Measurements from ENCODE around the gene SEPTIN7.

Gene SEPTIN7

GRCh38 chr7:35771776-35772175 is 29.1 kb upstream of the SEPTIN7 start:
- Histone ChIP-seq H2BK120ac (ENCODE audit: low read depth, low read length) (no peak overlapping the region), H3K23ac (ENCODE audit: low read length in 2 of 2) (no peak overlapping the region), H3K27me3 (ENCODE audit: control insufficient read depth in 1 of 2, insufficient read depth in 1 of 2, low read length in 2 of 2) (no peaks in the 10 kb centered on the region), H3K9ac (ENCODE audit: low read length) (no peak overlapping the region), H3K14ac (ENCODE audit: low read length in 2 of 2) (no peak overlapping the region), H3K4me1 (ENCODE audit: control insufficient read depth, insufficient read depth, low read depth, low read length) (no peaks in the 10 kb centered on the region), H3K79me1 (replicated peaks; ENCODE audit: low read length, poor library complexity, severe bottlenecking) (no peaks in the 10 kb centered on the region), H3K27ac (ENCODE audit: low read length, poor library complexity, severe bottlenecking) (no peak overlapping the region), H3K36me3 (ENCODE audit: control insufficient read depth in 1 of 2, insufficient read depth in 2 of 2, low read depth in 1 of 2, low read length in 2 of 2) (no peaks in the 10 kb centered on the region), H2AK5ac (ENCODE audit: low read length, severe bottlenecking) (no peak overlapping the region), H4K8ac (ENCODE audit: low read length) (no peak overlapping the region), H2BK5ac (ENCODE audit: low read depth, low read length, poor library complexity, severe bottlenecking) (no peak overlapping the region), H3K4me3 (ENCODE audit: insufficient read depth in 1 of 2, low read depth in 1 of 2, low read length in 2 of 2) (no peak overlapping the region), H3K4me2 (ENCODE audit: low read length, poor library complexity, severe bottlenecking) (no peak overlapping the region), H3K9me3 (ENCODE audit: control insufficient read depth, low read length) (no peaks in the 10 kb centered on the region), H2AFZ (ENCODE audit: low read depth, low read length) (no peak overlapping the region), H2BK15ac (ENCODE audit: low read depth, poor library complexity, severe bottlenecking) (no peak overlapping the region), H2BK12ac (ENCODE audit: low read length in 2 of 2) (no peak overlapping the region), H3K4ac (ENCODE audit: low read depth in 1 of 2, low read length in 2 of 2) (no peak overlapping the region), H4K91ac (ENCODE audit: low read length) (no peak overlapping the region), H3K18ac (ENCODE audit: low read depth in 1 of 2, low read length in 2 of 2) (no peak overlapping the region)
- DNase-seq = no peak

- Histone ChIP-seq H3K23ac (ENCODE audit: low read length in 2 of 2) (no peak overlapping the region), H3K4ac (ENCODE audit: low read depth in 1 of 2, low read length in 2 of 2) (no peak overlapping the region), H3K18ac (ENCODE audit: low read depth in 1 of 2, low read length in 2 of 2) (no peak overlapping the region), H3K14ac (ENCODE audit: low read length in 2 of 2) (no peak overlapping the region), H4K91ac (ENCODE audit: low read length) (no peak overlapping the region), H4K8ac (ENCODE audit: low read length) (no peak overlapping the region), H3K9ac (ENCODE audit: low read length) (no peak overlapping the region), H3K4me1 (ENCODE audit: control insufficient read depth, insufficient read depth, low read depth, low read length) (no peaks in the 10 kb centered on the region), H3K9me3 (ENCODE audit: control insufficient read depth, low read length) (no peaks in the 10 kb centered on the region), H2AK5ac (ENCODE audit: low read length, severe bottlenecking) (no peak overlapping the region), H3K79me1 (replicated peaks; ENCODE audit: low read length, poor library complexity, severe bottlenecking) (no peaks in the 10 kb centered on the region), H3K4me3 (ENCODE audit: insufficient read depth in 1 of 2, low read depth in 1 of 2, low read length in 2 of 2) (no peak overlapping the region), H3K27ac (ENCODE audit: low read length, poor library complexity, severe bottlenecking) (no peak overlapping the region), H2BK12ac (ENCODE audit: low read length in 2 of 2) (no peak overlapping the region), H2BK5ac (ENCODE audit: low read depth, low read length, poor library complexity, severe bottlenecking) (no peak overlapping the region), H2AFZ (ENCODE audit: low read depth, low read length) (no peak overlapping the region), H2BK120ac (ENCODE audit: low read depth, low read length) (no peak overlapping the region), H2BK15ac (ENCODE audit: low read depth, poor library complexity, severe bottlenecking) (no peak overlapping the region), H3K36me3 (ENCODE audit: control insufficient read depth in 1 of 2, insufficient read depth in 2 of 2, low read depth in 1 of 2, low read length in 2 of 2) (no peaks in the 10 kb centered on the region), H3K27me3 (ENCODE audit: control insufficient read depth in 1 of 2, insufficient read depth in 1 of 2, low read length in 2 of 2) (no peaks in the 10 kb centered on the region), H3K4me2 (ENCODE audit: low read length, poor library complexity, severe bottlenecking) (no peak overlapping the region)
- no peak for DNase-seq
- WGBS = 100% methylated on average over 1 of the region's 3 CpGs
Measured at GRCh38 chr7:35773994-35774393, 26.9 kb upstream of the SEPTIN7 start.

- H3K14ac ChIP-seq (ENCODE audit: low read length in 2 of 2) = no peak overlapping the region
- DNase-seq = no peak
- H3K36me3 ChIP-seq (ENCODE audit: control insufficient read depth in 1 of 2, insufficient read depth in 2 of 2, low read depth in 1 of 2, low read length in 2 of 2) = no peaks in the 10 kb centered on the region
- H4K8ac ChIP-seq (ENCODE audit: low read length) = no peak overlapping the region
- H3K79me1 ChIP-seq (replicated peaks; ENCODE audit: low read length, poor library complexity, severe bottlenecking) = no peaks in the 10 kb centered on the region
- H3K4me2 ChIP-seq (ENCODE audit: low read length, poor library complexity, severe bottlenecking) = no peak overlapping the region
- H2BK15ac ChIP-seq (ENCODE audit: low read depth, poor library complexity, severe bottlenecking) = no peak overlapping the region
- no peaks in the 10 kb centered on the region for H3K4me1 ChIP-seq (ENCODE audit: control insufficient read depth, insufficient read depth, low read depth, low read length)
- H3K4me3 ChIP-seq (ENCODE audit: insufficient read depth in 1 of 2, low read depth in 1 of 2, low read length in 2 of 2) = no peak overlapping the region
- no peak overlapping the region for H2BK5ac ChIP-seq (ENCODE audit: low read depth, low read length, poor library complexity, severe bottlenecking)
- H3K4ac ChIP-seq (ENCODE audit: low read depth in 1 of 2, low read length in 2 of 2) = no peak overlapping the region
- H2BK120ac ChIP-seq (ENCODE audit: low read depth, low read length) = no peak overlapping the region
- H3K27ac ChIP-seq (ENCODE audit: low read length, poor library complexity, severe bottlenecking) = no peak overlapping the region
- H3K27me3 ChIP-seq (ENCODE audit: control insufficient read depth in 1 of 2, insufficient read depth in 1 of 2, low read length in 2 of 2) = no peaks in the 10 kb centered on the region
- WGBS = no CpG with 5 or more reads among the region's 1 CpG
- H4K91ac ChIP-seq (ENCODE audit: low read length) = no peak overlapping the region
- H2BK12ac ChIP-seq (ENCODE audit: low read length in 2 of 2) = no peak overlapping the region
- H3K9ac ChIP-seq (ENCODE audit: low read length) = no peak overlapping the region
- H3K18ac ChIP-seq (ENCODE audit: low read depth in 1 of 2, low read length in 2 of 2) = no peak overlapping the region
- H2AFZ ChIP-seq (ENCODE audit: low read depth, low read length) = no peak overlapping the region
- H3K23ac ChIP-seq (ENCODE audit: low read length in 2 of 2) = no peak overlapping the region
- H2AK5ac ChIP-seq (ENCODE audit: low read length, severe bottlenecking) = no peak overlapping the region
- H3K9me3 ChIP-seq (ENCODE audit: control insufficient read depth, low read length) = no peaks in the 10 kb centered on the region
Measured at GRCh38 chr7:35776686-35777085, 24.2 kb upstream of the SEPTIN7 start.

GRCh38 chr7:35777121-35777520 is 23.7 kb upstream of the SEPTIN7 start:
- no peak overlapping the region for H4K8ac ChIP-seq (ENCODE audit: low read length)
- no peak overlapping the region for H4K91ac ChIP-seq (ENCODE audit: low read length)
- no peak overlapping the region for H2BK5ac ChIP-seq (ENCODE audit: low read depth, low read length, poor library complexity, severe bottlenecking)
- no peak overlapping the region for H3K4me2 ChIP-seq (ENCODE audit: low read length, poor library complexity, severe bottlenecking)
- no peak overlapping the region for H2AFZ ChIP-seq (ENCODE audit: low read depth, low read length)
- H2BK120ac ChIP-seq (ENCODE audit: low read depth, low read length) = no peak overlapping the region
- H3K79me1 ChIP-seq (replicated peaks; ENCODE audit: low read length, poor library complexity, severe bottlenecking) = no peaks in the 10 kb centered on the region
- H3K23ac ChIP-seq (ENCODE audit: low read length in 2 of 2) = no peak overlapping the region
- H3K4me3 ChIP-seq (ENCODE audit: insufficient read depth in 1 of 2, low read depth in 1 of 2, low read length in 2 of 2) = no peak overlapping the region
- H3K9ac ChIP-seq (ENCODE audit: low read length) = no peak overlapping the region
- H3K4me1 ChIP-seq (ENCODE audit: control insufficient read depth, insufficient read depth, low read depth, low read length) = no peaks in the 10 kb centered on the region
- no peak overlapping the region for H3K18ac ChIP-seq (ENCODE audit: low read depth in 1 of 2, low read length in 2 of 2)
- no peak overlapping the region for H2BK12ac ChIP-seq (ENCODE audit: low read length in 2 of 2)
- H3K36me3 ChIP-seq (ENCODE audit: control insufficient read depth in 1 of 2, insufficient read depth in 2 of 2, low read depth in 1 of 2, low read length in 2 of 2) = no peaks in the 10 kb centered on the region
- no peak overlapping the region for H2AK5ac ChIP-seq (ENCODE audit: low read length, severe bottlenecking)
- H3K27me3 ChIP-seq (ENCODE audit: control insufficient read depth in 1 of 2, insufficient read depth in 1 of 2, low read length in 2 of 2) = no peaks in the 10 kb centered on the region
- no peak overlapping the region for H3K27ac ChIP-seq (ENCODE audit: low read length, poor library complexity, severe bottlenecking)
- no peak overlapping the region for H3K14ac ChIP-seq (ENCODE audit: low read length in 2 of 2)
- H2BK15ac ChIP-seq (ENCODE audit: low read depth, poor library complexity, severe bottlenecking) = no peak overlapping the region
- H3K9me3 ChIP-seq (ENCODE audit: control insufficient read depth, low read length) = no peaks in the 10 kb centered on the region
- no peak overlapping the region for H3K4ac ChIP-seq (ENCODE audit: low read depth in 1 of 2, low read length in 2 of 2)
- DNase-seq = no peak
